ENCODE results near the gene RASGRP3.

- TF ChIP-seq CTCF (IDR thresholded peaks at IDR 0.05; ENCODE audit: insufficient read depth, low read length) (no peak), POLR2AphosphoS5 (IDR thresholded peaks at IDR 0.05; ENCODE audit: low read depth) (no peak), REST (IDR thresholded peaks at IDR 0.05; ENCODE audit: insufficient replicate concordance, low read depth) (no peak), GABPA (IDR thresholded peaks at IDR 0.05; ENCODE audit: low read depth) (no peak), SPI1 (IDR thresholded peaks at IDR 0.05; ENCODE audit: borderline replicate concordance, low read depth) (no peak)
Observed at GRCh38 chr2:33561872-33562271, 85.4 kb downstream of the RASGRP3 start.
